ENCODE measurements around the gene TCF7L2.

- TF ChIP-seq CTCF (conservative IDR thresholded peaks at IDR 0.05; ENCODE audit: low read length) (no peak), EZH2phosphoT487 (IDR thresholded peaks at IDR 0.05; ENCODE audit: borderline replicate concordance, low read depth, low read length) (no peak)
Measured at GRCh38 chr10:112983444-112984056, 33.5 kb downstream of the TCF7L2 start.
